ENCODE data around the gene HSPG2.

The HSPG2 gene

DNA sequence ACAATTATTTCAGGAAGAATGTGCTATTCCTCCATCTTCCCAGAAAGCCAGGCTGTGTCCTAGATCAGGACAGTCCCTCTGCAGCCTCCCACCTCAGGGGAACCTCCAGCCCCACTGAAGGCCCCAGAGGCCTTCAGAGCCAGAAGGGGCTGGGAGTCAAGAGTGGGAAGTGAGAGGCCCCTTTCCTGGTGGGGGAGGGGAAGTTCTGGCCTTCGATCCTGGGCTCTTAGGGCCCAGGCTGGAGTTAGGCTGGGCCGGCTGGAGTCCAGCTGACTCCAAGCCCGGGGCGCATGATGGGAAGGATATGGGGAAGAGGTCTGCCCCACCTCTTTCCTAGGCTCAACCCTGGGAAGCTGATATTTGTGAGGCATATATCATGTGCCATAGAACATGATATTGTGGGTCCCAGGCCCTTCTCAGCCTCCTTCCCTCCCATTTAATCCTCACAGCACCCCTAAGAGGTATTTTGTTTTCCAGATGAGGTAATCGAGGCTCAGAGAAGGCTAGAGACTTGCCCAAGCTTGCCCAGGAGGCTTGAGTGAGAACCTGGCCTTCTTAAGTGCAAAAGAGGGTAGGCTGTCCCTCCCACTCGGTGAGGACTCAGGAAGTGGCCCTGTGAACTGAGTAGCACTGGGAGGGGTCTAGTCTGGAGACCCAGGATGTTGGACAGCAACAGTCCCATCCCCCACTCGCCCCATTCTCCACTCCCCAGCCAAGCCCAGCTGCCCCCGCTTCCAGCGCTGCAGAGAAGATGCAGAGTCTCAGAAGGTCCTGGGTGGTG lies 18.6 kb upstream of the HSPG2 start:
- no peak for DNase-seq (ENCODE audit: low read depth)
- TF ChIP-seq, protein P1, sequence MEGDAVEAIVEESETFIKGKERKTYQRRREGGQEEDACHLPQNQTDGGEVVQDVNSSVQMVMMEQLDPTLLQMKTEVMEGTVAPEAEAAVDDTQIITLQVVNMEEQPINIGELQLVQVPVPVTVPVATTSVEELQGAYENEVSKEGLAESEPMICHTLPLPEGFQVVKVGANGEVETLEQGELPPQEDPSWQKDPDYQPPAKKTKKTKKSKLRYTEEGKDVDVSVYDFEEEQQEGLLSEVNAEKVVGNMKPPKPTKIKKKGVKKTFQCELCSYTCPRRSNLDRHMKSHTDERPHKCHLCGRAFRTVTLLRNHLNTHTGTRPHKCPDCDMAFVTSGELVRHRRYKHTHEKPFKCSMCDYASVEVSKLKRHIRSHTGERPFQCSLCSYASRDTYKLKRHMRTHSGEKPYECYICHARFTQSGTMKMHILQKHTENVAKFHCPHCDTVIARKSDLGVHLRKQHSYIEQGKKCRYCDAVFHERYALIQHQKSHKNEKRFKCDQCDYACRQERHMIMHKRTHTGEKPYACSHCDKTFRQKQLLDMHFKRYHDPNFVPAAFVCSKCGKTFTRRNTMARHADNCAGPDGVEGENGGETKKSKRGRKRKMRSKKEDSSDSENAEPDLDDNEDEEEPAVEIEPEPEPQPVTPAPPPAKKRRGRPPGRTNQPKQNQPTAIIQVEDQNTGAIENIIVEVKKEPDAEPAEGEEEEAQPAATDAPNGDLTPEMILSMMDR (IDR thresholded peaks at IDR 0.05; ENCODE audit: low read depth, low read length, missing control alignments), result no peak
- H3K4me3 ChIP-seq (ENCODE audit: low read depth, low read length), result no peak overlapping the region
- in situ Hi-C loops (cut with HindIII; ENCODE audit: low sequenced_read_pairs), result loop anchor here (10.0 kb wide), 1 partner anchor 411 kb away; no protein-coding TSS in a partner anchor

DNA sequence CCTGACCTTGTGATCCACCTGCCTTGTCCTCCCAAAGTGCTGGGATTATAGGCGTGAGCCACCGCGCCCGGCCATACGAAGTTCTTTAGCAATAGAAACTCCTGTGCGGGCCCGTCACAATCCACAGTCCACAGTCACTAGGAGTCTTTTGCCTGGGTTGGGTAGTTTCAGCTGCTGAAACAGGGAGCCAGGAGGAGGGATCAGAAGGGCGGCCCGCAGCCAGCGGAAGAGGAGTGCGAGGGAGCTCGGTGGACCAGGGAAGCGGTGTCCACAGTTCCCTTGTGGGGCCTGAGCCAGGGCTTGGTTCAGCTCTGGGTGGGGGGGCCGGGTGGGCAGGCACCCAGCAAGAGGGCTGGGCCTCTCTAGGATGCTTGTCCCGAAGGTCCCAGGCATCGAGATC lies 17.9 kb upstream of the HSPG2 start:
- TF ChIP-seq, protein P1 (IDR thresholded peaks at IDR 0.05; ENCODE audit: low read depth, low read length, missing control alignments), result no peak
- no peak for DNase-seq (ENCODE audit: low read depth)
- in situ Hi-C loops (cut with HindIII; ENCODE audit: low sequenced_read_pairs), result loop anchor here (10.0 kb wide), 1 partner anchor 410 kb away; no protein-coding TSS in a partner anchor
- H3K4me3 ChIP-seq (ENCODE audit: low read depth, low read length), result no peak overlapping the region

DNA sequence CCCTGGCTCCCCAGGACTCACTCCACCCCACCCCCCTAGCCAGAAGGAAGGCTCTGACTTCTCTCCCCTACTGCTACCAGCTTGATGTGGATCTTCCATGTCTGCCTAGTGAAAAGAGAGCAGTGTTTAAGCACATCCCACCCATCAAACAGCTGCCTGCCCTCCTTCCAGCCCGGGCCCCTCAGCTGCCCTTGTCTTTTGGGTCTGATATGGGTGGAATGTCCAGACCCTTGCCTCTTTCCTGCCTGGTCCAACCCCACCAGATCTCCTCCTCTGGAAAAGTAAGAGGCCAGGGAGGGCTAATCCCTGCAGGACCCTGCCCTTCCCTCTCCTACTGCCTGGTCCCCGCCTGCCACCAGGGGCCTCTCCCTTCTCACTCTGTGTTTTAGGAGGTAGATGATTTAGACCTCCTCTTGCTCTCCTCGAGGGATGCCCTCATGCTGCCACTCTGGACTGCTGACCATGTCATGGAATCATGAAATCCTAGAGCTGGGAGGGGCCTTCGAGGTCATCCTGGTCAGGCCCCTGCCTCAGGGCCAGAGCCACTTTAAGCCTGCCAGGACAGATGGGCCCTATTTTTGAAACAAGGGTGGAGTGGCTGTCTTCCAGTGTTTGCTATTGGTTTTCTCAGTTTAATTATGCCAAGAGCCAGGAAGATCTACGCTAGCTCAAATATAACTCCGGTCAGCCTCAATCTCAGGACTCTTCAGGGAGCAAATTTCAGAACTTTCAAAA lies 15.8 kb upstream of the HSPG2 start:
- in situ Hi-C loops (cut with HindIII; ENCODE audit: low sequenced_read_pairs), result loop anchor here (10.0 kb wide), 1 partner anchor 408 kb away; no protein-coding TSS in a partner anchor
- TF ChIP-seq, protein P1 (IDR thresholded peaks at IDR 0.05; ENCODE audit: low read depth, low read length, missing control alignments), result no peak
- H3K4me3 ChIP-seq (ENCODE audit: low read depth, low read length), result no peak overlapping the region
- DNase-seq (ENCODE audit: low read depth), result no peak

DNA sequence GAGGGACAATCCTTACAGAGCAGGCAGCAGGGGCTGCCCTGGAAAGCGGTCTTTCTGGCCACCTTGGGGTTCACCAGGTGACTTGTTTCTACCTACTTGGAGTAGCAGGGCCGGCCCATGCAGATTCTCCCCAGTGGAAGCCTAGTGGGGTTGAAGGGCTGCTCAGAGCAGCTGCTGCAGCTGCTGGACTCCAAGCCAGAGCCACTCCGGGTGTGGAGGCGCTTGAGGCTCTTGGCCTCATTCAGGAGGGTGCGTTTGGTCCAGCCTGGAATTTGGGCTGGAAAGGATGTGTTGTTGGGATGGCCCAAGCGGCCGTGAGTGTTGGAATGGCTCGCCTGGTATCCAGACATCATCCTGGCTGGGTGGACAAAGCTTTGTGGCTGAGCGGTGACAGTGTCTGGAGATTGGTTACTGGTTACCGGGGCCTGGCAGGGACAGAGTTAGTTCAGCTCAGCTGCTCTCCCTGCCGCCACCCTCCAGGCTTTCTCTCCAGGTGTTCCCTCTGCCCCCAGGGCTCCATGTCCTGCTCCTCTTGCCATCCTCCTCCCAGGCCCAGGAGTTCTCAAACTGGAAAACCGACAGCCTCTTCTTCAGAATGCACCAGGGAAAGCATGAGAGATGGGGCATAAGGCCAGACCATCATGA lies 14.2 kb upstream of the HSPG2 start:
- no peak for DNase-seq (ENCODE audit: low read depth)
- in situ Hi-C loops (cut with HindIII; ENCODE audit: low sequenced_read_pairs), result loop anchor here (10.0 kb wide), 1 partner anchor 407 kb away; no protein-coding TSS in a partner anchor
- TF ChIP-seq, protein P1 (IDR thresholded peaks at IDR 0.05; ENCODE audit: low read depth, low read length, missing control alignments), result no peak
- H3K4me3 ChIP-seq (ENCODE audit: low read depth, low read length), result no peak overlapping the region

DNA sequence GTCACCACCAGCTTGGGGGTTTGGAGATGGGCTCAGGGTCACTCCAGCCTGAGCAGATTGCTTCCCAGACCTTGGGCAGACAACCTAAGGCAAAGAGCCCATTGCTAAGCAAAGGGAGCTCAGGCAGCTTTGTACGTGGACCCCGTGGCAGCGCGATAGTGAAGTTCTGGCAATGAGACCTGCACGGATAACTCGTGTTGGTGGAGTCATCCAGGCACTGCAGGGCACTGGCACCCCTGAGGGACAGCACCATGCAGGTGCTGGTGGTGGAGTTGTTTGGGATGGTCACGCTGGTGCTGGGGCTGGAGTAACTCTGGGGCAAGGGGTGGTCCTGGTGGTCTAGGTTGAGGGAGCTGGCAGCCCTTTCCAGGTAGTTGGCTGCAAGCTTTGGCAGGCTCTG lies 13.6 kb upstream of the HSPG2 start:
- DNase-seq (ENCODE audit: low read depth), result no peak
- in situ Hi-C loops (cut with HindIII; ENCODE audit: low sequenced_read_pairs), result loop anchor here (10.0 kb wide), 1 partner anchor 406 kb away; no protein-coding TSS in a partner anchor
- H3K4me3 ChIP-seq (ENCODE audit: low read depth, low read length), result no peak overlapping the region
- TF ChIP-seq, protein P1 (IDR thresholded peaks at IDR 0.05; ENCODE audit: low read depth, low read length, missing control alignments), result no peak

Measured in astrocyte of the cerebellum (primary cell).